GM19328 (cell line): ENCODE data around the gene ADAMTS17.

Experiments
- ATAC-seq: cut with Tn5 transposase; IDR thresholded peaks from one replicate; pipeline ENCODE4 v1.9.1; 2021; ENCODE audit warnings: mild to moderate bottlenecking, moderate library complexity; ENCODE audit not compliant: unreplicated experiment

The ADAMTS17 gene

GRCh38 chr15:100202309-100202960 is 139.3 kb downstream of the ADAMTS17 start:
- no peak for ATAC-seq

GRCh38 chr15:100201376-100202280 is 140.1 kb downstream of the ADAMTS17 start:
- no peak for ATAC-seq

GRCh38 chr15:100200287-100200880 is 141.4 kb downstream of the ADAMTS17 start:
- no peak for ATAC-seq

GRCh38 chr15:100199711-100200286 is 142.0 kb downstream of the ADAMTS17 start:
- no peak for ATAC-seq

- ATAC-seq, result no peak
These were observed 143.3 kb downstream of the ADAMTS17 start for GRCh38 chr15:100198442-100198841.

- no peak for ATAC-seq
These were observed 145.3 kb downstream of the ADAMTS17 start for GRCh38 chr15:100196326-100197058.

- ATAC-seq, result no peak
These were observed 146.8 kb downstream of the ADAMTS17 start for GRCh38 chr15:100194996-100195395.

GRCh38 chr15:100193277-100193860 is 148.4 kb downstream of the ADAMTS17 start:
- no peak for ATAC-seq

GRCh38 chr15:100192097-100193080 is 149.4 kb downstream of the ADAMTS17 start:
- ATAC-seq, result no peak

GRCh38 chr15:100191161-100191560 is 150.6 kb downstream of the ADAMTS17 start:
- no peak for ATAC-seq

GRCh38 chr15:100190675-100191074 is 151.1 kb downstream of the ADAMTS17 start:
- no peak for ATAC-seq

- ATAC-seq, result no peak
These were observed 151.9 kb downstream of the ADAMTS17 start for GRCh38 chr15:100189849-100190248.

- no peak for ATAC-seq
These were observed 152.5 kb downstream of the ADAMTS17 start for GRCh38 chr15:100189319-100189718.

GRCh38 chr15:100187677-100188076 is 154.1 kb downstream of the ADAMTS17 start:
- no peak for ATAC-seq

GRCh38 chr15:100186960-100187359 is 154.8 kb downstream of the ADAMTS17 start:
- no peak for ATAC-seq

GRCh38 chr15:100186366-100186765 is 155.4 kb downstream of the ADAMTS17 start:
- ATAC-seq, result no peak

- no peak for ATAC-seq
These were observed 157.8 kb downstream of the ADAMTS17 start for GRCh38 chr15:100183921-100184495.

- ATAC-seq, result no peak
These were observed 160.9 kb downstream of the ADAMTS17 start for GRCh38 chr15:100180921-100181320.
